ENCODE data around the gene RNF121. TPM values are rescaled to one million over a fixed set of nuclear protein-coding genes. Genes with fewer than 3 reads are reported as not detected.

Gene RNF121
- total and polyA plus RNA-seq, 2 of the 8 experiments (the other 6 are each of a cell fraction or from before 2014, with no cell fraction given), result 39.7 to 51.6 TPM

DNA sequence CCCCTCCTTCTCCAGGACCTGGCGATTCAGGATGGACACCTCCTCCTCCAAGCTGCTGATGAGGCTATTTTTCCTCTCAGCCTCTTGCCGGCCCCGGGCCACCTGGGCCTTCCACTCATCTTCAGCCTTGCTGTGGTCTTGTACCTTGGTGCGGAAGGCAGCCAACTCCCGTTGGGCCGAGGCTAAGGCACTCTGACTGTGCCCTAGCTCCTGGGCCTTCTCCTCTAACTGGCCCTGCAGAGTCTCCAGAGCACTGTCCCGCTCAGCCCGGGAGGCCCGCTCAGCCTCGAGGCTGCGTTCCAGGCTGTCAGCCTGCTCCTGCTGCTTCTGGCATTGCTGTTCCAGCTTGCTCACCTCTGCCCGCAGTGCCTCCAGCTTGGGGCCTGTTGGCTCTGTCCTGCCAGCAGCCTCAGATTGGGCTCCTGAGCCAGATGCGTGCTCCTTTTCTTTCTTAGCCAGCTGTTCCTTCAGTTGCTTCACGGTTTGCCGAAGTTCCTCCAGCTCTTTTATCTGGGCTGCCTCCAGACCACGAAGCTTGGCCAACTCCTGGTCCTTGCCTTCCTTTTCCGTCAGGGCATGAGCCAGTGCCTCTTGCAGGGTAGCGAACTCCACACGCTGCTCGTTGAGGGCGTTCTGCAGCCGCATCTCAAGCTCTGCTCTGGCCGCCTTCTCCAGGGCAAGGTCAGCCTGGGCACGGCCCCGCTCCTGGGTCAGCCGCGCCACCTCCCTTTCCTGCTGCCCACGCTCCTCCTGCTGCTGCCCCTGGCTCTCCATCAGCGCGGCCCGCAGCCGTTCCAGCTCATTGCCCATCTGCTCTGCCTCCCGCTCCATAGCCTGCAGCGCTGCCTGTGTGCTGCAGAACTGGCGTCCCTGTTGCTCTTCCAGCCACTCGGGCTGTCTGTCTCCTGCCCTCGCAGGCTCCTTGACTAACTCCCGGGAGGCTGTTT, 85.2 kb downstream of the RNF121 start:
- ChIA-PET CTCF (ENCODE audit: partially characterized antibody) (interaction anchor here (0.7 to 25.0 kb wide), 17 partner anchors 7 to 223 kb away, joined by 3 to 423 read pairs (median 6); partner anchors contain the start of genes IL18BP and LAMTOR1), POLR2A (ENCODE audit: partially characterized antibody) (interaction anchor here (0.6 to 3.3 kb wide), 8 partner anchors 9 to 78 kb away, joined by 3 to 11 read pairs (median 4); partner anchors contain the start of gene IL18BP)
- Histone ChIP-seq H3K4me2 (ENCODE audit: insufficient read depth in 1 of 2, low read depth in 2 of 2, low read length in 2 of 2) (no peak overlapping the region), H3K27ac (ENCODE audit: low read depth, low read length) (no peak overlapping the region), H2BK12ac (ENCODE audit: low read depth, low read length) (no peak overlapping the region), H4K91ac (replicated peaks; ENCODE audit: insufficient read length, low read length) (no peak overlapping the region), H3K27me3 (replicated peaks in 1 of 4; ENCODE audit: control insufficient read depth in 3 of 4, extremely low read depth in 1 of 4, insufficient read depth in 3 of 4, low read length in 3 of 4) (no peaks in the 10 kb centered on the region), H2BK5ac (ENCODE audit: low read depth, low read length) (no peak overlapping the region), H4K20me1 (replicated peaks in 1 of 2; ENCODE audit: control insufficient read depth in 1 of 2, insufficient read depth in 2 of 2, low read length in 2 of 2) (peaks cover 20 to 40% of the 10 kb centered on the region in 2 experiments), H3K9me3 (ENCODE audit: insufficient read depth in 2 of 2, low read depth in 1 of 2, low read length in 1 of 2) (no peaks in the 10 kb centered on the region), H4K5ac (ENCODE audit: insufficient read length, low read depth, low read length) (no peak overlapping the region), H2AK5ac (ENCODE audit: low read depth, low read length) (no peak overlapping the region), H3K79me2 (ENCODE audit: control insufficient read depth in 1 of 2, insufficient read depth in 2 of 2, low read length in 2 of 2) (no peaks in the 10 kb centered on the region), H4K8ac (ENCODE audit: extremely low read depth, insufficient read depth, low read length) (no peak overlapping the region), H3K4me3 (ENCODE audit: extremely low read depth in 1 of 4, insufficient read depth in 2 of 4, low read depth in 3 of 4, low read length in 4 of 4) (no peak overlapping the region), H2BK15ac (ENCODE audit: low read length) (0 out of 2 replicates have a peak overlapping the region, but pooled peaks have one; percentile 72), H2BK20ac (ENCODE audit: low read length) (no peak overlapping the region), H3K79me1 (ENCODE audit: low read depth, low read length) (no peaks in the 10 kb centered on the region; the same call in 1 of the 2 replicates), H3K23ac (ENCODE audit: insufficient read length) (no peak overlapping the region), H2AFZ (ENCODE audit: low read length) (no peak overlapping the region), H2BK120ac (replicated peaks; ENCODE audit: low read depth, low read length) (no peak overlapping the region), H3K36me3 (ENCODE audit: control insufficient read depth in 2 of 4, insufficient read depth in 4 of 4, low read length in 3 of 4) (peaks cover 54 to 83% (median 75%) of the 10 kb centered on the region in 4 experiments), H3K4me1 (replicated peaks in 1 of 4; ENCODE audit: control insufficient read depth in 3 of 4, insufficient read depth in 4 of 4, low read length in 3 of 4) (no peaks in the 10 kb centered on the region), H3K56ac (replicated peaks; ENCODE audit: insufficient read length, low read depth, low read length) (no peak overlapping the region), H3K4ac (replicated peaks; ENCODE audit: insufficient read length, low read depth, low read length) (no peak overlapping the region), H3K14ac (ENCODE audit: insufficient read length) (no peak overlapping the region), H3K23me2 (ENCODE audit: low read depth, low read length) (no peaks in the 10 kb centered on the region), H3K9ac (replicated peaks in 1 of 4; ENCODE audit: extremely low read depth in 1 of 4, low read depth in 3 of 4, low read length in 3 of 4) (no peak overlapping the region), H3K18ac (ENCODE audit: extremely low read depth, low read length) (no peak overlapping the region)
- WGBS, 2 experiments (ENCODE audit: extremely low coverage in 1 of 2, insufficient coverage in 1 of 2, insufficient read length in 1 of 2, insufficient replicate concordance in 2 of 2, low coverage in 1 of 2, low lambda C conversion rate in 2 of 2, missing lambda C conversion rate in 1 of 2), result 93% methylated on average over 35 of the region's 38 CpGs; no CpG with 5 or more reads in 1 of the 2 experiments
- no peak for FAIRE-seq
- DNase-seq (ENCODE audit: low read depth in 1 of 2, low spot score in 2 of 2), result no peak
- TF ChIP-seq SAP30 (IDR thresholded peaks at IDR 0.05; ENCODE audit: insufficient read depth, insufficient replicate concordance, low read length) (no peak), SP1 (IDR thresholded peaks at IDR 0.05; ENCODE audit: low read depth, low read length) (no peak), NANOG (IDR thresholded peaks at IDR 0.05; ENCODE audit: insufficient read depth, low read depth, low read length, poor library complexity, severe bottlenecking) (no peak)

All from H1 (cell line).